GM23338 (cell line): ENCODE measurements around the gene COL20A1.

Experiments used
- CREB1 ChIP-seq: fragments of 250-450 bp; sonication (Bioruptor Pico); IDR thresholded peaks from 2 replicates; pipeline ENCODE4 v1.5.0; 2020; ENCODE audit warnings: low read depth, mild to moderate bottlenecking, moderate library complexity
- REST ChIP-seq: IDR thresholded peaks from one replicate; pipeline ENCODE4 v1.6.1; 2018; ENCODE audit warnings: antibody characterized with exemption; ENCODE audit not compliant: unreplicated experiment

- TF ChIP-seq REST (no peak), CREB1 (no peak)
These were observed 36.9 kb upstream of the COL20A1 start for GRCh38 chr20:63255931-63256704.
